ENCODE measurements around the gene EEFSEC.

DNA sequence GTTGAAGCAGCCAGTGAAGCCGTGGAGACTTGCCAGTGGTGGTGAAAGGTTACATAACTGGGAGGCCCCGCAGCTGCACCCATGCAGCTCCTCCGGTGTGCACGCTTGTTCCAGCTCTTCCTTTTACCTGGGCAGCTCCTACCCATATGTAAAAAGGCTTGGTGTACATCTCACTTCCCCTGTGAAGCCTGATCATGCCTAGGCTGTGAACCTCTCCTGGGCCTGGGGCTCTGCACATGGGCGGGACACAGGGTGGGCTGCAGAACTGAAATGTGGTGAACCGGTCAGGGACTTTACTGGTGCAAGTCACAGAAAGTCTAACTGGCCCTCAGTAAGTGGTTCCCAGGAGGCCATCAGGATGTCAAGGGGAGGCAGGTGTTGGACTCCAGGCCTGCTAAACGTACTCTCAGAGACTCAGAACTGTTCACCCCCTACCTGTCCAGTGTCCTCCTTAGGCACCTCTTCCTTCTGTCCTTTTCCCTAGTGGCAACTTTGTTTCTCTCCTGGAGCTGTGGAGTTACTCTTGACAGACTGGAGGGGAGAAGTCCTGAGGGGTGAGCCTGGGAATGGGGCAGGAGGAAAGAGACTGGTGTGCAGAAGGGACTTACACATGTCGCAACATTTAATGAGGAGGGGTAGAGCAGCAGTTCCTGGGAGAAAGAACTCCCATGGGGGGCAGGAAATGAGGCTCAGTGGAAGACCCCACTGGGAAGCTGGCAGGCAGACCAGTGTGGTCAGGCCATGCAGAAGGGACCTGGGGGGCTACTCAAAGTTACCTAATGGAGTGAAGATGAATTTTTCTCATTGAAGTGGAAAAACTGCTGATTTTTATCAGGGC, 148.1 kb downstream of the EEFSEC start:
- TF ChIP-seq, protein P1, sequence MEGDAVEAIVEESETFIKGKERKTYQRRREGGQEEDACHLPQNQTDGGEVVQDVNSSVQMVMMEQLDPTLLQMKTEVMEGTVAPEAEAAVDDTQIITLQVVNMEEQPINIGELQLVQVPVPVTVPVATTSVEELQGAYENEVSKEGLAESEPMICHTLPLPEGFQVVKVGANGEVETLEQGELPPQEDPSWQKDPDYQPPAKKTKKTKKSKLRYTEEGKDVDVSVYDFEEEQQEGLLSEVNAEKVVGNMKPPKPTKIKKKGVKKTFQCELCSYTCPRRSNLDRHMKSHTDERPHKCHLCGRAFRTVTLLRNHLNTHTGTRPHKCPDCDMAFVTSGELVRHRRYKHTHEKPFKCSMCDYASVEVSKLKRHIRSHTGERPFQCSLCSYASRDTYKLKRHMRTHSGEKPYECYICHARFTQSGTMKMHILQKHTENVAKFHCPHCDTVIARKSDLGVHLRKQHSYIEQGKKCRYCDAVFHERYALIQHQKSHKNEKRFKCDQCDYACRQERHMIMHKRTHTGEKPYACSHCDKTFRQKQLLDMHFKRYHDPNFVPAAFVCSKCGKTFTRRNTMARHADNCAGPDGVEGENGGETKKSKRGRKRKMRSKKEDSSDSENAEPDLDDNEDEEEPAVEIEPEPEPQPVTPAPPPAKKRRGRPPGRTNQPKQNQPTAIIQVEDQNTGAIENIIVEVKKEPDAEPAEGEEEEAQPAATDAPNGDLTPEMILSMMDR (IDR thresholded peaks at IDR 0.05; ENCODE audit: insufficient read depth, low read length): no peak
- TF ChIP-seq, protein P2, sequence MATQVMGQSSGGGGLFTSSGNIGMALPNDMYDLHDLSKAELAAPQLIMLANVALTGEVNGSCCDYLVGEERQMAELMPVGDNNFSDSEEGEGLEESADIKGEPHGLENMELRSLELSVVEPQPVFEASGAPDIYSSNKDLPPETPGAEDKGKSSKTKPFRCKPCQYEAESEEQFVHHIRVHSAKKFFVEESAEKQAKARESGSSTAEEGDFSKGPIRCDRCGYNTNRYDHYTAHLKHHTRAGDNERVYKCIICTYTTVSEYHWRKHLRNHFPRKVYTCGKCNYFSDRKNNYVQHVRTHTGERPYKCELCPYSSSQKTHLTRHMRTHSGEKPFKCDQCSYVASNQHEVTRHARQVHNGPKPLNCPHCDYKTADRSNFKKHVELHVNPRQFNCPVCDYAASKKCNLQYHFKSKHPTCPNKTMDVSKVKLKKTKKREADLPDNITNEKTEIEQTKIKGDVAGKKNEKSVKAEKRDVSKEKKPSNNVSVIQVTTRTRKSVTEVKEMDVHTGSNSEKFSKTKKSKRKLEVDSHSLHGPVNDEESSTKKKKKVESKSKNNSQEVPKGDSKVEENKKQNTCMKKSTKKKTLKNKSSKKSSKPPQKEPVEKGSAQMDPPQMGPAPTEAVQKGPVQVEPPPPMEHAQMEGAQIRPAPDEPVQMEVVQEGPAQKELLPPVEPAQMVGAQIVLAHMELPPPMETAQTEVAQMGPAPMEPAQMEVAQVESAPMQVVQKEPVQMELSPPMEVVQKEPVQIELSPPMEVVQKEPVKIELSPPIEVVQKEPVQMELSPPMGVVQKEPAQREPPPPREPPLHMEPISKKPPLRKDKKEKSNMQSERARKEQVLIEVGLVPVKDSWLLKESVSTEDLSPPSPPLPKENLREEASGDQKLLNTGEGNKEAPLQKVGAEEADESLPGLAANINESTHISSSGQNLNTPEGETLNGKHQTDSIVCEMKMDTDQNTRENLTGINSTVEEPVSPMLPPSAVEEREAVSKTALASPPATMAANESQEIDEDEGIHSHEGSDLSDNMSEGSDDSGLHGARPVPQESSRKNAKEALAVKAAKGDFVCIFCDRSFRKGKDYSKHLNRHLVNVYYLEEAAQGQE (IDR thresholded peaks at IDR 0.05; ENCODE audit: insufficient replicate concordance, low read depth): no peak
- TF ChIP-seq SPI1 (IDR thresholded peaks at IDR 0.05; ENCODE audit: borderline replicate concordance, low read depth): no peak
- no peak for TF ChIP-seq POLR2AphosphoS5 (IDR thresholded peaks at IDR 0.05; ENCODE audit: low read depth)
- no peak for TF ChIP-seq GABPA (IDR thresholded peaks at IDR 0.05; ENCODE audit: low read depth)

Measured in HL-60 (cell line).